ENCODE results near the gene PSMB7.

Gene PSMB7

GRCh38 chr9:124345063-124345462 lies 70.2 kb downstream of the PSMB7 start:
- no peak overlapping the region for H2AFZ ChIP-seq (ENCODE audit: low read length)
- H3K79me2 ChIP-seq (ENCODE audit: low read length): no peaks in the 10 kb centered on the region
- H3K27ac ChIP-seq (ENCODE audit: low read length): no peak overlapping the region
- H3K27me3 ChIP-seq (replicated peaks; ENCODE audit: insufficient read depth, low read length): no peaks in the 10 kb centered on the region
- H3K9ac ChIP-seq (ENCODE audit: low read length): no peak overlapping the region
- no peaks in the 10 kb centered on the region for H4K20me1 ChIP-seq (ENCODE audit: insufficient read depth, low read length)
- no peak for DNase-seq
- no peaks in the 10 kb centered on the region for H3K9me3 ChIP-seq (replicated peaks; ENCODE audit: insufficient read depth, low read length)
- no peaks in the 10 kb centered on the region for H3K9me2 ChIP-seq (replicated peaks; ENCODE audit: insufficient read depth, low read length)
- no peaks in the 10 kb centered on the region for H3F3A ChIP-seq (ENCODE audit: insufficient read depth, low read length)
- no peak overlapping the region for H3K4me3 ChIP-seq (ENCODE audit: low read length)
- TF ChIP-seq EZH2 (optimal IDR thresholded peaks at IDR 0.05; ENCODE audit: low read depth, low read length): no peak
- TF ChIP-seq, protein P1, sequence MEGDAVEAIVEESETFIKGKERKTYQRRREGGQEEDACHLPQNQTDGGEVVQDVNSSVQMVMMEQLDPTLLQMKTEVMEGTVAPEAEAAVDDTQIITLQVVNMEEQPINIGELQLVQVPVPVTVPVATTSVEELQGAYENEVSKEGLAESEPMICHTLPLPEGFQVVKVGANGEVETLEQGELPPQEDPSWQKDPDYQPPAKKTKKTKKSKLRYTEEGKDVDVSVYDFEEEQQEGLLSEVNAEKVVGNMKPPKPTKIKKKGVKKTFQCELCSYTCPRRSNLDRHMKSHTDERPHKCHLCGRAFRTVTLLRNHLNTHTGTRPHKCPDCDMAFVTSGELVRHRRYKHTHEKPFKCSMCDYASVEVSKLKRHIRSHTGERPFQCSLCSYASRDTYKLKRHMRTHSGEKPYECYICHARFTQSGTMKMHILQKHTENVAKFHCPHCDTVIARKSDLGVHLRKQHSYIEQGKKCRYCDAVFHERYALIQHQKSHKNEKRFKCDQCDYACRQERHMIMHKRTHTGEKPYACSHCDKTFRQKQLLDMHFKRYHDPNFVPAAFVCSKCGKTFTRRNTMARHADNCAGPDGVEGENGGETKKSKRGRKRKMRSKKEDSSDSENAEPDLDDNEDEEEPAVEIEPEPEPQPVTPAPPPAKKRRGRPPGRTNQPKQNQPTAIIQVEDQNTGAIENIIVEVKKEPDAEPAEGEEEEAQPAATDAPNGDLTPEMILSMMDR (IDR thresholded peaks at IDR 0.05; ENCODE audit: low read length): no peak
- TF ChIP-seq EZH2phosphoT487 (IDR thresholded peaks at IDR 0.05; ENCODE audit: low read length): no peak
- no peak overlapping the region for H3K4me2 ChIP-seq (ENCODE audit: low read depth, low read length)
- no peaks in the 10 kb centered on the region for H3K4me1 ChIP-seq (ENCODE audit: low read length)
- no peaks in the 10 kb centered on the region for H3K36me3 ChIP-seq (replicated peaks; ENCODE audit: insufficient read depth, low read length)

- Histone ChIP-seq H3K9me3 (replicated peaks; ENCODE audit: insufficient read depth, low read length) (no peaks in the 10 kb centered on the region), H3K27ac (ENCODE audit: low read length) (no peak overlapping the region), H3K4me1 (ENCODE audit: low read length) (no peaks in the 10 kb centered on the region), H3K9ac (ENCODE audit: low read length) (no peak overlapping the region), H3F3A (ENCODE audit: insufficient read depth, low read length) (no peaks in the 10 kb centered on the region), H3K4me3 (ENCODE audit: low read length) (no peak overlapping the region), H2AFZ (ENCODE audit: low read length) (no peak overlapping the region), H3K79me2 (ENCODE audit: low read length) (no peaks in the 10 kb centered on the region), H3K9me2 (replicated peaks; ENCODE audit: insufficient read depth, low read length) (no peaks in the 10 kb centered on the region), H3K4me2 (ENCODE audit: low read depth, low read length) (no peak overlapping the region), H4K20me1 (ENCODE audit: insufficient read depth, low read length) (no peaks in the 10 kb centered on the region), H3K27me3 (replicated peaks; ENCODE audit: insufficient read depth, low read length) (no peaks in the 10 kb centered on the region), H3K36me3 (replicated peaks; ENCODE audit: insufficient read depth, low read length) (no peaks in the 10 kb centered on the region)
- no peak for DNase-seq
- TF ChIP-seq, protein P1 (IDR thresholded peaks at IDR 0.05; ENCODE audit: low read length): no peak
- TF ChIP-seq EZH2phosphoT487 (IDR thresholded peaks at IDR 0.05; ENCODE audit: low read length): no peak
- no peak for TF ChIP-seq EZH2 (optimal IDR thresholded peaks at IDR 0.05; ENCODE audit: low read depth, low read length)
Measured at GRCh38 chr9:124344291-124345050, 70.8 kb downstream of the PSMB7 start.

DNA sequence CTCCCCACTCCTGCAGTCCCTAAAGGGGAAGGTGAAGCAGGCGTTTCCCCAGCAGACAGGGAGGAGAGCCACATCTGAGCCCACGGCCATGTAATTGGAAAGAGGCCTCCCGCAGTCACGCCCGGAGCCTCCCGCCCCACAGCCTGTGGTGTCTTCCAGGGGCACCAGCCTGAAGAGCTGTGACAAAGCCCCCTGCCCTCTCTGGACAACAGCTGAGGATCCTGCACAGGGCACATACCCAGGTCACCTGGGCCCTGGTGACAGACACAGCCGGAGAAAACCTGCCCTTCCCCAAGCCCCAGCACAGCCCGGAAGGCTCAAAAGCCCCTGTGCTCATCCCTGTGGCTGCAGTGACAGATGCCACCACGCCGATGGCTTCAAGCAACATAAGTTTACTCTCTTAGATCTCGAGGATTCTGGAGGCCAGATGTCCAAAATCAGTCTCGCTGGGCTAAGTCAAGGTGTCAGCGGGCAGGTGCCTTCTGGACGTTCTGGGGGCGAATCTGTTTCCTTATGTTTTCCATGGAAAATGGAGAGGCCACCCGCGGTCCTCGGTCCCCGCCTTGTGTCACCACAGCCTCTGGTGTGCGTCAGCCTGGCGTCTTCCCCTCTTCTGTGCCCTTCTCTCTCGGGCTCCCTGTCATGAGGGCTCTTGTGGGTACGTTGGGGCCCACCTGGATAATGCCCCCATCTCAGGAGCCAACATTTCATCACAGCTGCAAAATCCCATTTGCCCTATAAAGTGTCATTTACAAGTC lies 71.5 kb downstream of the PSMB7 start:
- H3K36me3 ChIP-seq (replicated peaks; ENCODE audit: insufficient read depth, low read length): no peaks in the 10 kb centered on the region
- no peaks in the 10 kb centered on the region for H3K9me2 ChIP-seq (replicated peaks; ENCODE audit: insufficient read depth, low read length)
- no peak overlapping the region for H3K4me2 ChIP-seq (ENCODE audit: low read depth, low read length)
- no peaks in the 10 kb centered on the region for H3K9me3 ChIP-seq (replicated peaks; ENCODE audit: insufficient read depth, low read length)
- H4K20me1 ChIP-seq (ENCODE audit: insufficient read depth, low read length): no peaks in the 10 kb centered on the region
- H3K4me3 ChIP-seq (ENCODE audit: low read length): no peak overlapping the region
- no peaks in the 10 kb centered on the region for H3K4me1 ChIP-seq (ENCODE audit: low read length)
- H3K9ac ChIP-seq (ENCODE audit: low read length): no peak overlapping the region
- TF ChIP-seq EZH2 (optimal IDR thresholded peaks at IDR 0.05; ENCODE audit: low read depth, low read length) (no peak), EZH2phosphoT487 (IDR thresholded peaks at IDR 0.05; ENCODE audit: low read length) (no peak)
- TF ChIP-seq, protein P1 (IDR thresholded peaks at IDR 0.05; ENCODE audit: low read length): no peak
- no peak for DNase-seq
- no peak overlapping the region for H2AFZ ChIP-seq (ENCODE audit: low read length)
- no peaks in the 10 kb centered on the region for H3K79me2 ChIP-seq (ENCODE audit: low read length)
- no peaks in the 10 kb centered on the region for H3K27me3 ChIP-seq (replicated peaks; ENCODE audit: insufficient read depth, low read length)
- no peak overlapping the region for H3K27ac ChIP-seq (ENCODE audit: low read length)
- H3F3A ChIP-seq (ENCODE audit: insufficient read depth, low read length): no peaks in the 10 kb centered on the region

Measured in MM.1S (cell line).